Endothelial cell (in vitro differentiated cells): ENCODE data around the gene CIT. TPM values are rescaled to one million over a fixed set of nuclear protein-coding genes. Genes with fewer than 3 reads are reported as not detected.

Experiments used
- DNase-seq: peaks from one replicate; pipeline ENCODE4 v3.0.0; 2021; ENCODE audit warnings: low spot score
- H3K27ac Mint-ChIP-seq: one replicate; pipeline ENCODE4 v1.8.0; 2021; ENCODE audit warnings: mixed read lengths, inconsistent platforms; ENCODE audit not compliant: unreplicated experiment
- H3K27me3 Mint-ChIP-seq: one replicate; pipeline ENCODE4 v1.8.0; 2021; ENCODE audit warnings: mild to moderate bottlenecking, moderate library complexity, mixed read lengths, inconsistent platforms; ENCODE audit not compliant: unreplicated experiment
- H3K36me3 Mint-ChIP-seq: one replicate; pipeline ENCODE4 v1.8.0; 2021; ENCODE audit warnings: mild to moderate bottlenecking, low read depth, mixed read lengths, inconsistent platforms; ENCODE audit not compliant: unreplicated experiment
- H3K4me1 Mint-ChIP-seq: one replicate; pipeline ENCODE4 v1.8.0; 2021; ENCODE audit warnings: mild to moderate bottlenecking, mixed read lengths, inconsistent platforms; ENCODE audit not compliant: unreplicated experiment
- H3K4me3 Mint-ChIP-seq: one replicate; pipeline ENCODE4 v1.8.0; 2021; ENCODE audit warnings: mild to moderate bottlenecking, mixed read lengths, inconsistent platforms; ENCODE audit not compliant: unreplicated experiment
- H3K9me3 Mint-ChIP-seq: one replicate; pipeline ENCODE4 v1.8.0; 2021; ENCODE audit warnings: mixed read lengths, inconsistent platforms; ENCODE audit not compliant: unreplicated experiment
- CTCF ChIP-seq: fragments of 200-600 bp; sonication (generic); IDR thresholded peaks from one replicate; pipeline ENCODE4 v1.5.0; 2021; ENCODE audit warnings: antibody characterized with exemption; ENCODE audit not compliant: unreplicated experiment
- total RNA-seq: library from RNA; stranded (reverse); fragmentation: NEBNext Ultra II Directional; extraction: Animal tissue kit (Norgen Biotek cat#: 25700); gene quantifications from one replicate; pipeline ENCODE4 v1.2.1, GENCODE V29; 2021; ENCODE audit not compliant: unreplicated experiment

CIT gene
- total RNA-seq, 1 donor from 2014 or later: 14.4 TPM

- H3K36me3 Mint-ChIP-seq: no peaks in the 10 kb centered on the region
- H3K27me3 Mint-ChIP-seq: no peaks in the 10 kb centered on the region
- H3K4me1 Mint-ChIP-seq: peaks cover 2% of the 10 kb centered on the region
- no peak for DNase-seq
- TF ChIP-seq CTCF: no peak
- H3K9me3 Mint-ChIP-seq: no peaks in the 10 kb centered on the region
- no peak overlapping the region for H3K27ac Mint-ChIP-seq
- no peak overlapping the region for H3K4me3 Mint-ChIP-seq
These were observed 42.1 kb downstream of the CIT start for GRCh38 chr12:119835068-119835467.

- no peaks in the 10 kb centered on the region for H3K4me1 Mint-ChIP-seq
- no peak overlapping the region for H3K4me3 Mint-ChIP-seq
- H3K36me3 Mint-ChIP-seq: no peaks in the 10 kb centered on the region
- DNase-seq: no peak
- H3K9me3 Mint-ChIP-seq: no peaks in the 10 kb centered on the region
- no peaks in the 10 kb centered on the region for H3K27me3 Mint-ChIP-seq
- TF ChIP-seq CTCF: no peak
- no peak overlapping the region for H3K27ac Mint-ChIP-seq
These were observed 47.7 kb downstream of the CIT start for GRCh38 chr12:119829439-119829838.

GRCh38 chr12:119828300-119828699 lies 48.8 kb downstream of the CIT start:
- Mint-ChIP-seq H3K36me3 (no peaks in the 10 kb centered on the region), H3K4me1 (no peaks in the 10 kb centered on the region), H3K27me3 (no peaks in the 10 kb centered on the region), H3K4me3 (no peak overlapping the region), H3K9me3 (no peaks in the 10 kb centered on the region), H3K27ac (no peak overlapping the region)
- no peak for DNase-seq
- TF ChIP-seq CTCF: no peak

- no peaks in the 10 kb centered on the region for H3K4me1 Mint-ChIP-seq
- H3K9me3 Mint-ChIP-seq: no peaks in the 10 kb centered on the region
- TF ChIP-seq CTCF: no peak
- H3K27ac Mint-ChIP-seq: no peak overlapping the region
- H3K27me3 Mint-ChIP-seq: no peaks in the 10 kb centered on the region
- H3K36me3 Mint-ChIP-seq: no peaks in the 10 kb centered on the region
- no peak for DNase-seq
- no peak overlapping the region for H3K4me3 Mint-ChIP-seq
These were observed 49.4 kb downstream of the CIT start for GRCh38 chr12:119827760-119828159.

- Mint-ChIP-seq H3K4me3 (no peak overlapping the region), H3K27me3 (no peaks in the 10 kb centered on the region), H3K27ac (no peak overlapping the region), H3K9me3 (no peaks in the 10 kb centered on the region), H3K36me3 (no peaks in the 10 kb centered on the region), H3K4me1 (no peaks in the 10 kb centered on the region)
- no peak for DNase-seq
- TF ChIP-seq CTCF: no peak
These were observed 50.3 kb downstream of the CIT start for GRCh38 chr12:119826661-119827445.
